Measurements from ENCODE around the gene VSTM2B.
"Not testable (repeated sequence)": the region's sequence is repeated elsewhere in the genome, so short reads cannot be mapped to it uniquely, and the experiment has no call there.

VSTM2B gene

DNA sequence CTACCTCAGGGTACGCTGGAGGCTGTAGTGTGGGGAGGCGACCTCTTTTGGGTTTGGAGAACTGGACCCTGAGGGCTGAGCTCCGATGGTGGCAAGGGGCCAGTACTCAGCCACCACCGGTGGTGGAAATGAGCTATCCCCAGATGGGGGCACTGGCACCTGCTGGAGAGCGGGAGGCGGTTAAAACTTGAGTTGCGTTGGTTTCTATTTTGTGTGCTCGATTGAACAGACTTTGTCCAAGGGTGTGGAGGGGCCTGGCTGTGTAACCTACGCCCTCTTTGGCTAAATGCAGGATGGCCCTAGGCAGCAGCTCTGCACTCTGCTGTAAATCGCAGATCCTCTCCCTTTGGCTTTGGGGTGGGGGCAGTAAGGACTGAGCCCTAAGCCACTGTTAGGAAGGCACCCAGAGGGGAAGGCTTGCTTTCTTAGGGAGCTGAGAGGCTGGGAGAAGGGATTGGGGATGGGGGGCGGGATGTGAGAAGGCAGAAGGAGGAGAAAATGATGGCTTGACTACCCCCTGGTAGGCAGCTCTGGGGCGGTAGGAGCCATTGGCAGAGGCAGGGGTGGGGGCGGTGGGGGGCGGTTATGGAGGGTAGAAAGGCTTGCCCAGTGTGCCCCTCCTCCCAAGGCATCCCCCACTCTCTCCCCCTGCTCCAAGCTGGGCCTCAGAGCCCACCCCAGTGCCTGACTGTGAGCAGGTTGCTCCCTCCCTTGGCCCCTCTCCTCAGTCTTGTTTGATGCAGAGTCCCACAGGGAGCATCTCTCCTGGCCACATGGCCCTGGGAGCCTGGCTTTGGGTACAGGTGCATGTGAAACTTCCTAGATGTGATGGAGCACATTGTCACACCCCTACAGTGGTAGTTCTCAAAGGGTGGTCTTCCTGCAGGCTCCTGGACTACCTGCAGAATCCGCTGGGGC, 5.0 kb downstream of the VSTM2B start:
- DNase-seq (ENCODE audit: low read depth) = no peak

GRCh38 chr19:29531458-29532025, 5.7 kb downstream of the VSTM2B start:
- no peak for DNase-seq (ENCODE audit: low read depth)

GRCh38 chr19:29532097-29532496, 6.3 kb downstream of the VSTM2B start:
- DNase-seq (ENCODE audit: low read depth) = no peak

DNA sequence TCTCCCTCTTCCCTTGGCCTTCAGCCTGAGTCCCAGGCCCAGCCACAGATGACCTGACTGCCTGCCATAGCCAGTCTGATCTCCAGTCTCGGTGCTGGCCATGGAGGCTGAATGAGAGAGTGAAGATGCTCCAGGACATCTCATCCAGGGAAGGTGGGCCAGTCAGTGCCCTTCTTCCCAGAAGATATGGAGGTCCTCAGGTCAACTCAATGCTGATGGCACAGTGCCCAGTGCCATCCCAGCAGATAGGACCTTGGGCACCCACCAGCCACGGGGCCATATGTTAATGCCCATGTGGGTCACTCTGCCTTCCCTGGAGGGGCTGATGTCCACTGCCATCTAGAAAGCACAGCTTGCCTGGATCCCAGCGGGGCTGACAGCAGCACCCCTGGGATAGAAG, 7.2 kb downstream of the VSTM2B start:
- DNase-seq (ENCODE audit: low read depth) = no peak

- no peak for DNase-seq (ENCODE audit: low read depth)
Observed at GRCh38 chr19:29533578-29534544, 8.1 kb downstream of the VSTM2B start.

DNA sequence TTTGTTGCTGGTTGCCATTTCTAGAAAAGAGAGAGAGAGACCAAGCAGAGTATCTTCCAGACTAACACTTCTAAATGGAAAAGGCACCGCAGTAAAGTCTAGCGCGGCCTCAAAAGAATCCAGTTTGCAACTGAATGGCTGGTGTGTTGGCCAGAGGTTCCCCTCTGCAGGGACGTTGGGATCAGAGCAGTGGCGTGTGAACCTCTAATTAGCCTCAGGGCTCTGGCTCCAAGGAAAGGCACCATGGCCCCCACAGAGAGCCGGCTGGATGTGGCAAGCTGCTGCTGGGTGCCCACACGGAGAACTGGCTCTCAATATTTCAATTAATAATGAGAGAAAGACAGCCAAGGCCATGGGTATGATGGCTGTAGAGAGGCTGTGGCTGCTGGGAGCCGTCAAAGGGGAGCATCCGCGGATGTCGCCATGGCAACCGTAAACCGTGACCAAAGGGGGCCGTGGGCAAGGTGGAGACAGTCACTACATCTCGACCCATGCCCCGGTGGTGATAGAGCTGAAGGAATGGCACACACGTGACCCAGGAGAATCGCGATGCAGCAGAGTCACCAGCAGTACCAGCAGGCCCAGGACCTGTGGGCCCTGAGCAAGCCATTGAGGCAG, 9.5 kb downstream of the VSTM2B start:
- DNase-seq (ENCODE audit: low read depth) = no peak

GRCh38 chr19:29535984-29536508, 10.3 kb downstream of the VSTM2B start:
- no peak for DNase-seq (ENCODE audit: low read depth)

DNA sequence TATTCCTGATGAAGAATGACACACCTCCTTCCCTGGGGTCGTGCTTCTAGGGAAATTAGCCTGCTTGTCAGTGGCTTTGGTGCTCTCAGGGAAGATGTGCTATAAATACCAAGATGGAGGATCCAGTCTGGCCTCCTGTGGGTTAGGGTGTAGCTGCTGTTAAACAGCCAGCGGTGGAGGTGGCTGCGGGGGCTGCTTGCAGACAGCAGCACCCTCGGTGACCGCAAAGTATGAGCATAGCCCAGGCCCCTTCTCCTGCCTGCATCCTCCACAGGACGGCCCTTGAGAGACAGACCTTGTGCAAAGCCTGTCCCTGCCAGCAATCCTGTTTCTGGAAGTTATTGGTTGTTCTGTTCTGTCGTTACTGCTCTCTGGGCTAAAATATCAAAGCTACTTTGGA, 11.4 kb downstream of the VSTM2B start:
- no peak for DNase-seq (ENCODE audit: low read depth)

- no peak for DNase-seq (ENCODE audit: low read depth)
Observed at GRCh38 chr19:29537601-29538000, 11.8 kb downstream of the VSTM2B start.

- no peak for DNase-seq (ENCODE audit: low read depth)
Observed at GRCh38 chr19:29538146-29538545, 12.4 kb downstream of the VSTM2B start.

- DNase-seq (ENCODE audit: low read depth) = no peak
Observed at GRCh38 chr19:29538651-29539050, 12.9 kb downstream of the VSTM2B start.

GRCh38 chr19:29539131-29539530, 13.3 kb downstream of the VSTM2B start:
- DNase-seq (ENCODE audit: low read depth) = no peak

DNA sequence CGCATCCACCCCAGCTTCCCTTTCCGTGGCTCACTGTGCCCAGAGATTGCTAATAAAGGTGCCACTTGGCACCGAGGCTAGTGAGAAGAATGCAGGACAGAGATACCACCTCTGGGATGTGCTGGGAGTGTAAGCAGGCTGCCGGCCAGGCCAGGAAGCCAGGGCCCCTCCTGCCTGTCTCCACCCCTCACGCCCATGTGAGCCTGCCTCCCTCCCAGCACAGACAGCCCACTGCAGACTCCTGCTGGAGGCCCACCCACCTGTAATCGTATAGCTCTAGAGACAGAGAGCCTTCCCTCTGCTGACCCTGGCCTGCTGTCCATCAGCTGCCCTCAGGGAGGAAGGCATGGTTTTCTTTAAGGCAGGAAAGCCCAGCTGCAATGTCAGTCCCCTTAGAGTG, 13.9 kb downstream of the VSTM2B start:
- no peak for DNase-seq (ENCODE audit: low read depth)

DNA sequence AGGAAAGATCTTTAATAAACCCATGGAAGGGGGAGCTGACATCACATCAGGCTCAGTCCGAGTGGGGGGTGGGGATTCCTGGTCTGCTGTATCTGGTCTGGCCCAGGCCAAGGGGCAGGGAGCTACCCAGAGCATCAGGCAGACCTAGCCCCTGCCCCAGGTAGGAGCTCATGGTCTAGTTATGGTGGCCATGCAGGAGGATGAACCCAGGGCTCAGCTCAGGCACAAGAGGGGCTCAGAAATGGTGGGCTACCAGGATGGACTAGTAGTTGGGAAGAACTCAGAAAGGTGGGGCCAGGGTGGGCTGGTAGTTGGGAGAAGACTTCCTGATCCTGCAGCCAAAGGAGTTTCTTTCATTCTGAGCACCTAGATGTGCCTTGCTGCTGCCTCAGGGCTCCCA, 14.3 kb downstream of the VSTM2B start:
- no peak for DNase-seq (ENCODE audit: low read depth)

- no peak for DNase-seq (ENCODE audit: low read depth)
Observed at GRCh38 chr19:29541473-29542253, 15.9 kb downstream of the VSTM2B start.

- DNase-seq (ENCODE audit: low read depth) = no peak
Observed at GRCh38 chr19:29542327-29542726, 16.5 kb downstream of the VSTM2B start.

DNA sequence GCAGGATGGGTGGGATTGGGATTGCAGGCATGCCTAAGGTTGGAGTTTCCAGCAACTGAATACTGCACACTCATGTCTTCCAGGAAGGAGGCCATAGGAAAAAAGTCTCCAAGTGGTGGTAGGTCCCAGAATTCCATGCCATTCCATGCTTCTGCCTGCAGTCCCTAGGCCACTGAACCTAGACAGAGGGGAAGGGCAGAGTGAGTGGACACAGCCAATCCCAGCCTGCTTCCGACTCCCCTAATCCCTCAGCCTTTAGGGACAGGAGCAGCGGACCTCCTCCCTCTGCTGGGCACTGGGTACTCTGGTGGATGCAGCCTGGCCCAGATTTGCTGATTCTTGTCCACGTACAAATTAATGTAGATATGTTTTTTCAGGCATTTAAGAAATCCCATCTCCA, 17.0 kb downstream of the VSTM2B start:
- no peak for DNase-seq (ENCODE audit: low read depth)

DNA sequence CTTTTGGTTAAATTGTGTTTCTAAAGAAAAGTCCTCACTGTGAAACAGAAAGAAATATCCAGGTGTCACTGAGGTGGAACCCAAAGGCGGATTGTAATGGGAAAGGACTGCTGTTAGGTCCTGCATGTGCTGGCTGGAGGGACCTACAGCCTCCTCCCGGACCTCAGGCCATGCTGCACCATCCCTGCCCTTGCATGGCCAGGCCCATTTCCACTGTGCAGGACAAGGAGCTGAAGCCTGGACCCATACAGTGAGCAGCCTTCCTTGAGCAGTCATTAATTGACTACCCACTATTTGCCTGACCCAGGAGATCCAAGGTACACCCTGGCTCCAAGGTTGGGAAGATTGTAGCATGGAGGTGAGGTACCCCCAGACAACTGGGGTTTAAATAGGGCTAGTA, 17.6 kb downstream of the VSTM2B start:
- DNase-seq (ENCODE audit: low read depth) = no peak

- DNase-seq (ENCODE audit: low read depth) = no peak
Observed at GRCh38 chr19:29544656-29545360, 19.0 kb downstream of the VSTM2B start.

- DNase-seq (ENCODE audit: low read depth) = not testable (repeated sequence)
Observed at GRCh38 chr19:29545447-29545846, 19.7 kb downstream of the VSTM2B start.

All from activated T-cell treated with anti-CD3 and anti-CD28 coated beads for 48 hours (primary cell).